Measurements from ENCODE around the gene EFCAB12. TPM values are rescaled to one million over a fixed set of nuclear protein-coding genes. Genes with fewer than 3 reads are reported as not detected.

Gene EFCAB12
- total RNA-seq, 1 experiment from 2014 or later, result 2.2 TPM

DNA sequence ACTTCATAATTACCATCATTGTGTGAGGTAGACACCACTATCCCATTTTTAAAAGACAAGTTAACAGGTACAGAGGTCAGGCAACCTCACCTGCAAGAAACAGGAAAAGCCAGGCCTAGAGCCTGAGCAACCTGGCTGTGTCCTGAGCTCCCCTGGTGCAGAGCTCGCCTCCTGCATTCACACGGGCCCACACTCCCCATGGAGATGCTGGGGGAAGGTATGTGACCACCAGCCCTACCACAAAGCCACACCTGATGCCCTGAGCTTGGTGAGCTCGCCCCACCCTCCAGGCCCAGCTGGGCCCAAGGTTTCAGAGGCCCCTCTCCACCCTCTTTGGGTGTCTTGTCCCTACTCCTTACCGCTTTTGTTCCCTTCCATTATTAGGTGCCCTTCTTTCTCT, 1.2 kb upstream of the EFCAB12 start:
- DNase-seq, result no peak
- Histone ChIP-seq H3K27ac (no peak overlapping the region), H4K20me1 (ENCODE audit: insufficient read depth) (no peaks in the 10 kb centered on the region; the same call in 1 of the 2 replicates), H3F3A (ENCODE audit: insufficient read depth, low read depth) (peaks cover 29% of the 10 kb centered on the region; the same call in 1 of the 2 replicates), H3K79me2 (ENCODE audit: low read depth) (no peaks in the 10 kb centered on the region), H3K27me3 (ENCODE audit: insufficient read depth, low read depth) (no peaks in the 10 kb centered on the region), H3K9me3 (ENCODE audit: insufficient read depth, low read depth) (no peaks in the 10 kb centered on the region), H2AFZ (no peak overlapping the region), H3K4me1 (replicated peaks; ENCODE audit: insufficient read depth) (0 out of 2 replicates have a peak, but pooled peaks cover 4% of the 10 kb centered on the region), H3K4me2 (no peak overlapping the region), H3K4me3 (no peak overlapping the region), H3K9me2 (ENCODE audit: insufficient read depth) (no peaks in the 10 kb centered on the region), H3K36me3 (ENCODE audit: low read depth) (peaks cover 37% of the 10 kb centered on the region)
- CTCF ChIA-PET, result no interaction called here
- POLR2A ChIA-PET (ENCODE audit: unreplicated experiment), result interaction anchor here (0.6 to 0.9 kb wide), 2 partner anchors 30 to 408 kb away, joined by 6 to 12 read pairs; no protein-coding TSS in a partner anchor
- TF ChIP-seq EZH2 (IDR thresholded peaks at IDR 0.05; ENCODE audit: low read depth), result no peak
- TF ChIP-seq, protein P1, sequence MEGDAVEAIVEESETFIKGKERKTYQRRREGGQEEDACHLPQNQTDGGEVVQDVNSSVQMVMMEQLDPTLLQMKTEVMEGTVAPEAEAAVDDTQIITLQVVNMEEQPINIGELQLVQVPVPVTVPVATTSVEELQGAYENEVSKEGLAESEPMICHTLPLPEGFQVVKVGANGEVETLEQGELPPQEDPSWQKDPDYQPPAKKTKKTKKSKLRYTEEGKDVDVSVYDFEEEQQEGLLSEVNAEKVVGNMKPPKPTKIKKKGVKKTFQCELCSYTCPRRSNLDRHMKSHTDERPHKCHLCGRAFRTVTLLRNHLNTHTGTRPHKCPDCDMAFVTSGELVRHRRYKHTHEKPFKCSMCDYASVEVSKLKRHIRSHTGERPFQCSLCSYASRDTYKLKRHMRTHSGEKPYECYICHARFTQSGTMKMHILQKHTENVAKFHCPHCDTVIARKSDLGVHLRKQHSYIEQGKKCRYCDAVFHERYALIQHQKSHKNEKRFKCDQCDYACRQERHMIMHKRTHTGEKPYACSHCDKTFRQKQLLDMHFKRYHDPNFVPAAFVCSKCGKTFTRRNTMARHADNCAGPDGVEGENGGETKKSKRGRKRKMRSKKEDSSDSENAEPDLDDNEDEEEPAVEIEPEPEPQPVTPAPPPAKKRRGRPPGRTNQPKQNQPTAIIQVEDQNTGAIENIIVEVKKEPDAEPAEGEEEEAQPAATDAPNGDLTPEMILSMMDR (conservative IDR thresholded peaks at IDR 0.05), result no peak
- intact Hi-C loops (cut with micrococcal nuclease; ENCODE audit: unreplicated experiment), result no loop called here
- no TSS peak for BruUV-seq (replicated peaks)

DNA sequence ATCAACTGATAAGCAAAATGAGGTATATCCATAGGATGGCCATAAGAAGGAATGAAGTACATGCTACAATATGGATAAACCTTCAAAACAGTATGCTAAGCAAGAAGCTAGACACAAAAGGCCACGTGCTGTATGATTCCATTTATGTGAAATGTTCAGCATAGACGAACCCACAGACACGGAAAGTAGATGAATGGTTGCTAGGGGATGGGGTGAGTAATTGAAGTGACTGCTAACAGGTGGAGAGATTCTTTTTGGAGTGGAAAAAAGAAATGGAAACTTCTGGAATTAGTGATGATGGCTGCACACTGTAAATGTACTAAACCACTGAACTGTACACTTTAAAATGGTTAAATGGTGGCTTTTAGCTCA, 630 bp upstream of the EFCAB12 start:
- peaks cover 32% of the 10 kb centered on the region; the same call in 1 of the 2 replicates for H3F3A ChIP-seq (ENCODE audit: insufficient read depth, low read depth)
- ChIA-PET CTCF (interaction anchor here (0.6 kb wide), 1 partner anchor 377 kb away, joined by 9 read pairs; no protein-coding TSS in a partner anchor), POLR2A (ENCODE audit: unreplicated experiment) (interaction anchor here (0.6 to 0.9 kb wide), 3 partner anchors 29 to 407 kb away, joined by 3 to 12 read pairs (median 6); no protein-coding TSS in a partner anchor)
- peaks cover 32% of the 10 kb centered on the region for H3K36me3 ChIP-seq (ENCODE audit: low read depth)
- H3K9me2 ChIP-seq (ENCODE audit: insufficient read depth), result no peaks in the 10 kb centered on the region
- intact Hi-C loops (cut with micrococcal nuclease; ENCODE audit: unreplicated experiment), result no loop called here
- 0 out of 2 replicates have a peak overlapping the region, but pooled peaks have one; percentile 56 for H2AFZ ChIP-seq
- no peaks in the 10 kb centered on the region for H4K20me1 ChIP-seq (ENCODE audit: insufficient read depth)
- no peaks in the 10 kb centered on the region for H3K27me3 ChIP-seq (ENCODE audit: insufficient read depth, low read depth)
- no TSS peak for BruUV-seq (replicated peaks)
- H3K27ac ChIP-seq, result no peak overlapping the region
- H3K4me2 ChIP-seq, result peak overlapping the region; percentile 88
- TF ChIP-seq, protein P1 (conservative IDR thresholded peaks at IDR 0.05), result no peak
- TF ChIP-seq EZH2 (IDR thresholded peaks at IDR 0.05; ENCODE audit: low read depth), result no peak
- no peak for DNase-seq
- no peaks in the 10 kb centered on the region for H3K9me3 ChIP-seq (ENCODE audit: insufficient read depth, low read depth)
- no peaks in the 10 kb centered on the region for H3K79me2 ChIP-seq (ENCODE audit: low read depth)
- H3K4me3 ChIP-seq, result no peak overlapping the region; the same call in 1 of the 2 replicates
- peaks cover 6% of the 10 kb centered on the region; the same call in 1 of the 2 replicates for H3K4me1 ChIP-seq (replicated peaks; ENCODE audit: insufficient read depth)

DNA sequence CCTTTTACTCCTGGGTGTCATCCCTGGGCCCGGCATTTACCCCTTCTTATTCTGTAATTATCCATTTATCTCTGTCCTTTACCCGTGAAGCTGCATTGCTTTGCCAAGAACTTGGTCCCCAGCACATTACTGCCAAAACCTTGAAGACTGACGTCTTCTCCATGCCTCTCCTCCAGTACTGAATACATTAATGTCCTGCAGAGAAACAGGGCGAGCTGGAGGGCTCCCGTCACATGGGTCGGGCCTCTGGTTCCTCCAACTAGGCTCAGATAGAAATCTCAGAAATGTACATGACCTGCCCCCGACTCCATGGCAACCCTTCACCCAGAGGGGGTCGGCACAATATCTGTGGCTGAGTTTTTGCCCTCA, 445 bp downstream of the EFCAB12 start:
- TF ChIP-seq EZH2 (IDR thresholded peaks at IDR 0.05; ENCODE audit: low read depth), result no peak
- TF ChIP-seq, protein P1 (conservative IDR thresholded peaks at IDR 0.05), result no peak
- ChIA-PET CTCF (interaction anchor here (0.5 to 1.4 kb wide), 2 partner anchors 10 to 458 kb away, joined by 3 to 5 read pairs; no protein-coding TSS in a partner anchor), POLR2A (ENCODE audit: unreplicated experiment) (interaction anchor here (0.6 to 0.7 kb wide), 5 partner anchors 47 to 1690 kb away, joined by 3 to 6 read pairs (median 4); no protein-coding TSS in a partner anchor)
- intact Hi-C loops (cut with micrococcal nuclease; ENCODE audit: unreplicated experiment), result no loop called here
- Histone ChIP-seq H3F3A (ENCODE audit: insufficient read depth, low read depth) (peaks cover 36% of the 10 kb centered on the region; the same call in 1 of the 2 replicates), H3K79me2 (ENCODE audit: low read depth) (no peaks in the 10 kb centered on the region), H2AFZ (peak overlapping the region; percentile 69; the same call in 1 of the 2 replicates), H3K4me1 (replicated peaks; ENCODE audit: insufficient read depth) (peaks cover 12% of the 10 kb centered on the region; the same call in 1 of the 2 replicates), H3K9me3 (ENCODE audit: insufficient read depth, low read depth) (no peaks in the 10 kb centered on the region), H4K20me1 (ENCODE audit: insufficient read depth) (no peaks in the 10 kb centered on the region), H3K27ac (no peak overlapping the region), H3K9me2 (ENCODE audit: insufficient read depth) (no peaks in the 10 kb centered on the region), H3K27me3 (ENCODE audit: insufficient read depth, low read depth) (no peaks in the 10 kb centered on the region), H3K36me3 (ENCODE audit: low read depth) (peaks cover 21% of the 10 kb centered on the region; the same call in 1 of the 2 replicates), H3K4me2 (peak overlapping the region; percentile 88), H3K4me3 (peak overlapping the region; percentile 60; the same call in 1 of the 2 replicates)
- DNase-seq, result no peak
- BruUV-seq (replicated peaks), result no TSS peak
